CD4-positive, alpha-beta T cell treated with Interleukin-1 beta for 1 hour (primary cell): ENCODE results near the gene ZNF653.

Source experiments
- DNase-seq, 2 donors: peaks; one replicate each; pipeline ENCODE4 v3.0.0-alpha.2; 2020 to 2022

The ZNF653 gene

DNA sequence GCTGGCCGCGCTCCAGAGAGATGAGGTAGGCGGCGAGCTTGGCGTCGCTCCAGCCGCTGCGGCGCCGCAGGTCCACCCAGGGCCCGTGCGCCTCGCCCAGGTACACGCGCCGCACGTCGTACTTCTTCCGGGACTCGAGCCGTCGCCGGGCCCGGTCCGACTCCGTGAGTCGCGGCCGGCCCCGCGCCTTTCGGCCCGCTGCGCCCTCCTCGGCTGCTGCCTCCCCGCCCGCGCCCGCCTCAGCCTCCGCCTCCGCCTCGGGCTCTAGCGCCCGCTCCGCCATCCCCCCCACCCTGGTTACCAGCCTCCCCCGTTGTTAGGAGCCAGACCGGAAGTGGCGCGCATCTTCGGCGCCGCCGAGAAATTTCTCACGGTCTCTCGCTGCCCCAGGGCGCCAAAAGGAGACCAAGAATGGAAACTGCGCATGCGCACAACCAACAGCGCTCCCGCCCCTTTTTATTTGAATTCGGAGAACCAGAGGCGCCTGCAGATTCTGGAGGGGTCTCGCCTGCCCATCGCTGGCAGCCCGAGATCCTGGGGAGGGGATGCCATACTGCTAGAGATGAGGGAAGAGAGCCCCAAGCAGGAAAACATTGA lies at the start of gene ZNF653:
ZNF653 (minus strand) TSS at position 336 of the 597 bp plus-strand sequence; CDS start at position 283, 53 bp downstream.
- peak; percentile 95 to 96 for DNase-seq

GRCh38 chr19:11555246-11555645 lies 49.6 kb upstream of the ZNF653 start:
- DNase-seq: no peak

DNA sequence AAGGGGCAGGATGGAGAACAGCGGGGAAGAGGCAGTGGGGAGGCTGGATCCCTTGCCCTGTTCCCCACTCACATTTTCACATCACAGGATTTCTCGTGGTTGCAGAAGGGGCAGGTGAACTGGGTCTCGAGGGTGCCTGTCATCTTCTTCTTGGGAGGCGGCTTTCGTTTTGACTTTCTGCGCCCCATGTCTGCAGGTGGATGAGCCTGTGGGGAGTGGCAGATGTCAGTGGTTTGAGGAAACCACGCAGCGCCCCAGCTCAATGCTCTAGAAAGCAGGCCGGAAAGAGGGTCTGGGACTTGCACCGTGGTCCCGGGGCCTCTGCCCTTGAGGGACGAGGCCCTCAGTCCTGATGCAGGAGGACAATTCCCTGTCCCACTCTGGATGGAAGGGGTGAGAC lies 48.5 kb upstream of the ZNF653 start:
- no peak for DNase-seq

DNA sequence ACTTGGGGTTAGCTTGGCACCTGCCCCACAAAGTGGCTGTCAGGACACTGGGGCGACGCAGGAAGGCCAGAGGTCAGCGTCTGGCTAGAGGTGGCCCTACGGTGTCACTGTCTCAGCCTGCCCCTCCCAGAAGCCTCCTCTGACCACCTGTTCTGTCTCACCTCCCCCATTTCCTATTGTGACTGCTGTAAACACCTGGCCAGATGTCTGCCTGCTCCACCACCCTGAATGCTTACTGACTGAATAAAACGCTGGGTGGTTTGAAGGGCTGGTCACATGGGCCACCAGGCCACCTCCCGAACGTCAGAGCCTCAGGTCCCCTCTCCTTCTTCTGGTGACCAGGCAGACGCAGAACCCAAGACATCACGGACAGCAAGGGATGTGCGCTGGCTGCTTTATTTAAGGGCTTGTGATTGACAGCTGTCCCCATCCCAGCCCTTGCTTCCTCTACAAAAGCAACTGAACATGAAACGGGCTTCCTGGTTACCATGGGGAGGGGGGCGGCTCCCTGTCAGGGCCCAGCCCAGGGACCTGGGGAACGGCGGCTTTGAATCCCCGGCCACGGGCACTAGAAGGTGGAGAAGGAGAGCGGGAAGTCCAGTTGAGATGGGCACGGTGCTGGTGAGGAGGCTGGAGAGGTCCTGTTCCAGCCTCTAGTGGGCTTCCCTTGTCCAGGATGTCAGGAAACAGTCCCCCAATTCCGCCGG lies 47.2 kb upstream of the ZNF653 start:
- no peak for DNase-seq

GRCh38 chr19:11551603-11552235 lies 46.1 kb upstream of the ZNF653 start:
- DNase-seq: no peak

GRCh38 chr19:11550265-11550664 lies 44.6 kb upstream of the ZNF653 start:
- DNase-seq: no peak

GRCh38 chr19:11549386-11549953 lies 43.8 kb upstream of the ZNF653 start:
- no peak for DNase-seq

DNA sequence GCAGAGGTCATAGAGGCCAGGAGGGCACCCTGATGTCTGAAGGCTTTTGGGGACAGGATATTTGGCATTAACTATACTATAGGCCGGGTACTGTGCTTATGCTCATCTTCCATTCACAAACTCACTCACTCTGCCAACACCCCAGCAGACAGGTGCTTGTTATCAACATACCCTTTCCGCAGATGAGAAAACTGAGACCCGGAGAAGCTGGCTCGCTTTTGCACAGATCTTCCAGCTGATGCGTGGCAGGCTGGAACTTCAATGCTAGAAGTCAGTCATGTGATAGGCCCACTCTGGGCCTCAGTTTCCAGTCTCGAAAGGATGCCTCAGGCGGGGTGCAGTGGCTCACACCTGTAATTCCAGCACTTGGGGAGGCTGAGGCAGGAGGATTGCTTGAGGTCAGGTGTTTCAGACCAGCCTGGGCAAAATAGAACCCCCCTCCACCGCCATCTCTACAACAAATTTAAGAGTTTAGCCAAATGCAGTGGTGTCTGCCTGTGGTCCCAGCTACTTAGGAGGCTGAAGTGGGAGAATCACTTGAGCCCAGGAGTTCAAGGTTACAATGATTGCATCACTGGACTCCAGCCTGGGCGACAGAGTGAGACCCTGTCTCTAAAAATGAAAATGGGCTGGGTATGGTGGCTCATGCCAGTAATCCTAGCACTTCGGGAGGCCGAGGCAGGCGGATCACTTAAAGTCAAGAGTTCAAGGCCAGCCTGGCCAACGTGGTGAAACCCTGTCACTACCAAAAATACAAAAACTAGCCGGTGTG lies 42.5 kb upstream of the ZNF653 start:
- no peak for DNase-seq

DNA sequence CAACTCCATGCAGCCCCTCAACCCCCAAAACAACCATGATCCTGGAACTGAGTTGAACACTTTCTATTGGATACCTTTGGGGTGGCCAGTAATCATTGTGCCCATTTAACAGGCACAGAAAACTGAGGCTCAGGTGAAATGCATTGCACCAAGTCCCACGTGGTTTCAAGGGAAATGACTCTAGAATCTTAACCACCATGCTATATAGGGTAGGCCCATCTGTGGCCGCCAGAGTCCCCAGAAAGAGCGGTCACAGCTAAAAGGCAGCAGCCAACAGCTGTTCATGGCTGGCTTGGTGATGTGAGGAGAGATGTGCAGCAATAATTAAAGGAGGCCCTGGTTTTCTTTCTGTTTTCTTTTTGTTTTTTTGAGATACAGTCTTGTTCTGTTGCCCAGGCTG lies 35.6 kb upstream of the ZNF653 start:
- DNase-seq: no peak

GRCh38 chr19:11540645-11541044 lies 35.0 kb upstream of the ZNF653 start:
- no peak for DNase-seq

GRCh38 chr19:11539495-11540365 lies 34.1 kb upstream of the ZNF653 start:
- DNase-seq: no peak

DNA sequence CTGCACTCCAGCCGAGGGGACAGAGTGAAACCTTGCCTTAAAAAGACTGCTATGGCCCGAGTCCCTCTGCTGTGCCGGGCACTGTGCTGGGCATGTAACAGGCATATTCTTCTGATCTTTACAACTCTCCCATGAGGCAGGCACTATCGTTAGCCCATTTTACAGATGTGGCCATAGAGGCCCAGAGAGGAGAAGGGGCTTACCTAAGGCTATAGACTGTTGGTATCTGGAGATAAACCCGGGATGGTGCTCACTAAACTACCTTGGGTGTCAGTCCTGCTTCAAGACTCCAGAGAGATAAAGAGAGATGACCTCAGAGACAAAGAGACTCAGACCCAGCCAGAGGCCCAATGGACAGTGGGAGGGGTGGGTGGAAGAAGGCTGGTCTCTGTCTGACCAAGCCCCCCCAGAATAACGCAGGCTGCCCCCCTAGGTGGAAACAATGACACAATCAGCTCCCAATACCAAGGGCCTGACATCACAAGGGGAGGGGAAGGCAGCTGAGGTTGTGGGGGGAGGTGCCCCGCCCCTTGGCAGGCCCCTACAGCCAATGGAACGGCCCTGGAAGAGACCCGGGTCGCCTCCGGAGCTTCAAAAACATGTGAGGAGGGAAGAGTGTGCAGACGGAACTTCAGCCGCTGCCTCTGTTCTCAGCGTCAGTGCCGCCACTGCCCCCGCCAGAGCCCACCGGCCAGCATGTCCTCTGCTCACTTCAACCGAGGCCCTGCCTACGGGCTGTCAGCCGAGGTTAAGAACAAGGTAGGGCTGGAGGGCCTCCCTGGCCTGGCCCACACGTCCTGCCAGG lies 32.8 kb upstream of the ZNF653 start, which contains the start of gene CNN1:
CNN1 (plus strand) TSS at position 620 of the 805 bp plus-strand sequence; CDS start at position 697, 77 bp downstream.
- no peak for DNase-seq

DNA sequence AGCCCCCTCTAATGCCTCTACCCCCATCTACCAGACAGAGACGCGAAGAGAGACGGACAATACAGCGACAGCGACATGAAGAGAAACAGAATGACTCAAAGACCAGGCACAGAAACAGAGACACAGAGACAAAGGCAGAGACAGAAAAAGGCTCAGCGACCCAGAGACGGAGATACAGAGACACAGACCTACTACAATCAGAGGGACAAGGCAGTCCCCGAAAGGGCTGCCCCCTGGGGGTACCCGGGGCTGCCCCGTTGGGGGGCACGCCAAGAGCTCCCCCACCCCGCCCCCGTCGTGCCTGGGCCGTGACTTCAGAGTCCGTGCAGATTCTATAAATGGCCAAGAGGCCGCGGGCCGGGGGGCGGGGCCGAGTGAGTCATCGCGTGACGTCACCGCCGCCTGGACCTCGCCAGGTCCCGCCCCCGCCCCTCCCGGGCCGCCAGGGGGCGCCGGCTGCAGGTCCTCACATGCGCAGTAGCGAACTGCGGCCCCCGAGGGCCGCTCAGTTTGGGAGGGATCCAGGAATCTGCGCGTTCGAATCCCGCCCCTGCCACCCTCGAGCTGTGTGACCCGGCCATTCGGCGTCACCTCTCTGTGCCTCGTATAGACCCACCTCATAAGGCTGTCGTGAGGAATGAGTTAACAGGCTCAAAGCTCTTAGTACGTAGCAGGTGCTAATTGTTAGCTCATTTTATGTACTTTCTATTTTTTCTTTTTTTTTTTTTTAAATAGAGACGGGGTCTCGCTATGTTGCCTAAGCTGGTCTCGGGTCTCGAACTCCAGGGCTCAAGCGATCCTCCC lies 30.4 kb upstream of the ZNF653 start:
- peak; percentile 88 for DNase-seq

DNA sequence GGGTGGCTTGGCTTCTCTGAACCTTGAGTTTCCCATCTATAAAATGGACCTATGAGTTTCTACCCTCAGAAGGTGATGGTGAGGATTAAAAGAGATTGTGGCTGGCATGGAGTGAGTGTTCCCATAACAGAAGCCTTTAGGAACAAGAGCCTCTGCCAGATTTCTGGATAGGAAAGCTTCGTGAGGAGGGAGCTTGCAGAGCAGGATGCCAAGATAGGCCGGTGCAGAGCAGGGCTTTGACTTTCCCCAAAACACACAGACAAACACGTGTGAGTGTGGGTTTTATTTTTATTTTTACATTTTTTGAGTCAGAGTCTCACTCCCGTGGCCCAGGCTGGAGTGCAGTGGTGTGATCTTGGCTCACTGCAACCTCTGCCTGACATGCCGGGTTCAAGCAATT lies 29.3 kb upstream of the ZNF653 start:
- DNase-seq: no peak

DNA sequence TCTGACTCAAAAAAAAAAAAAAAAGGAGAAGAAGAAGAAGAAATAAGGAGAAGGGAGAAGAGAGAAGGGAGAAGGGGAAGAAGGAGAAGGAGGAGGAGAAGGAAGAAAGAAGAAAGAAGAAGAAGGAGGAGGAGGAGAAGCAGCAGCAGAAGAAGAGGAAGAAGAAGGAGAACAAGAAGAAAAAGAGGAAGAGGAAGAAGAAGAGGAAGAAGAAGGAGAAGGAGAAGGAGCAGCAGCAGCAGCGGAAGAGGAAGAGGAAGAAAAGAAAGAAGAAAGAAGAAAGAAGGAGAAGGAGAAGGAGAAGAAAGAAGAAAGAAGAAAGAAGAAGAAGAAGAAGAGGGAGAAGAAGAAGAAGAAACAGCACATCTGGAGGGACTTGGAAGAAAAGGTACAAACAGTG lies 28.9 kb upstream of the ZNF653 start:
- DNase-seq: no peak

DNA sequence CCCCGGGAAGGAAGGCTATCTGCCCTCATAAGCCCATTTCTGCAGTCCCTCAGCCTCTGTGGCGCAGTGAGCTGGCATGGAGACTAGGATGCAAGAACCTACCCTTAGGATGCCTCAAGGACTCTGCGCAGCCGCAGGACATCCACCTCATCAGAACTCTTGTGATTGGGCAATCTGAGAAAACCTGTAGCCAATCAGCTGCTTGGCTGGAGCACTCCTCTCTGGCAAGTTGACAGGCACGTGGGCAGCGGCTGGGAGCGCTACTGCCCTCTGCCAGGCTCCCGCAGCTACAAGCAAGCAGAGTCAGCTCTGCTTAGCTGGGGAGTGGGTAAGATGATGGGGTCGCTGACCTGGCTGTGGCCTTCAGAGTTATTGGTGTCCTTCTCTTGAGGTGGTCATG lies 24.8 kb upstream of the ZNF653 start:
- DNase-seq: peak; percentile 37 to 55

- DNase-seq: peak; percentile 95
These were observed 23.1 kb upstream of the ZNF653 start, which contains the start of gene ECSIT for GRCh38 chr19:11528551-11529341. TSS of gene ECSIT (minus strand) at chr19:11529134. CDS start at chr19:11519170, 9,964 bp downstream.

- no peak for DNase-seq
These were observed 13.5 kb upstream of the ZNF653 start for GRCh38 chr19:11519138-11519537.

GRCh38 chr19:11513946-11514345 lies 8.3 kb upstream of the ZNF653 start:
- no peak for DNase-seq
